ENCODE measurements around the gene PTPN1.

Gene PTPN1

GRCh38 chr20:50528804-50529351 is 18.7 kb downstream of the PTPN1 start:
- no peak overlapping the region for H3K4me3 ChIP-seq (ENCODE audit: low read depth in 1 of 2, low read length in 1 of 2)
- peaks cover 39 to 41% of the 10 kb centered on the region in 2 experiments for H3K4me1 ChIP-seq (ENCODE audit: control insufficient read depth in 1 of 2, insufficient read depth in 1 of 2, low read depth in 1 of 2, low read length in 1 of 2)
- H3K27ac ChIP-seq: no peak overlapping the region
- H3K36me3 ChIP-seq: no peaks in the 10 kb centered on the region
- no peaks in the 10 kb centered on the region for H3K27me3 ChIP-seq
- TF ChIP-seq CTCF (IDR thresholded peaks at IDR 0.05): no peak
- no peaks in the 10 kb centered on the region for H3K9me3 ChIP-seq

DNA sequence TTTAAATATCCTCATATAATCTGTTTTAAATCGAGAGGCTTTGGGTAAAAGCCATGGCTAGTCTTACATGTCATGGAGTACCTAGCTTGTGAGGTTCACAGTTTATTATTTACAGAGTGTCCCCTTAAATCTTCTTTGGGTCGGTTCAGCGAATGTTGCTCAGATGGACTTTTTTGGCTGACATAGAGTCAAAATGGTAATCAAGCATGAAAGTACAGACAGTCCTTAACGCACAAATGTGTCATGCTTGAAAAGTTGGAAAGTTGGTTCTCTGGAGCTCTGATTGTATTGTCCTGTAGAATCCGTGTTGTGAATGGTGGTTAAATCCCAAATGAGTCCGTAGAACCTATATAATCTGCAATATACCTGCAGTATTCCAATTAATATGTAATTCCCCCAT is 22.0 kb downstream of the PTPN1 start:
- TF ChIP-seq CTCF (IDR thresholded peaks at IDR 0.05): no peak
- peaks cover 30 to 33% of the 10 kb centered on the region in 2 experiments for H3K4me1 ChIP-seq (ENCODE audit: control insufficient read depth in 1 of 2, insufficient read depth in 1 of 2, low read depth in 1 of 2, low read length in 1 of 2)
- H3K27ac ChIP-seq: no peak overlapping the region
- no peaks in the 10 kb centered on the region for H3K9me3 ChIP-seq
- H3K36me3 ChIP-seq: no peaks in the 10 kb centered on the region
- H3K4me3 ChIP-seq (ENCODE audit: low read depth in 1 of 2, low read length in 1 of 2): no peak overlapping the region
- no peaks in the 10 kb centered on the region for H3K27me3 ChIP-seq

- Histone ChIP-seq H3K4me1 (ENCODE audit: control insufficient read depth in 1 of 2, insufficient read depth in 1 of 2, low read depth in 1 of 2, low read length in 1 of 2) (peaks cover 38 to 39% of the 10 kb centered on the region in 2 experiments), H3K27me3 (no peaks in the 10 kb centered on the region)
- TF ChIP-seq CTCF (IDR thresholded peaks at IDR 0.05): no peak
Measured at GRCh38 chr20:50533061-50533460, 22.9 kb downstream of the PTPN1 start.

DNA sequence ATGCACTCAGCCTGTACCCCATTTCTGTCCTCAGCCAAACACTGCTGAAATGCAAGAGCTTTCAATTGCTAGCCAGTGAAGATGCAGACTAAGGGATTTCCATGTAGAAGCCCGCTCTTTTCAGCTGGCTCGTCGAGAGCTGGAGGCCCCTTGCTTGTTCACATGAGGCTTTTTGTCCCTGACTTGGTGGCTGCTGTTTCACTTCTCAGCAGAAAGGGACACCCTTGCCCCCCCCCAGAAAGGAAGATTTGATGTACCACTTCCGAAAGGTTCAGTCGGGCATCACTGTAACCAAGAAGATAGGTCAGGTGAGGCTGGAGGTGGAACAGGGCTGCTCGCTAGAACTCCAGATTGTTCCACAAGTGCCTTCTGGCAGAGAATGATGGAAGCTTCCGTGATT is 23.3 kb downstream of the PTPN1 start:
- no peak overlapping the region for H3K4me3 ChIP-seq (ENCODE audit: low read depth in 1 of 2, low read length in 1 of 2)
- no peak overlapping the region for H3K27ac ChIP-seq
- TF ChIP-seq CTCF (IDR thresholded peaks at IDR 0.05): no peak
- H3K4me1 ChIP-seq (ENCODE audit: control insufficient read depth in 1 of 2, insufficient read depth in 1 of 2, low read depth in 1 of 2, low read length in 1 of 2): peaks cover 42 to 43% of the 10 kb centered on the region in 2 experiments
- H3K27me3 ChIP-seq: no peaks in the 10 kb centered on the region
- H3K9me3 ChIP-seq: no peaks in the 10 kb centered on the region
- H3K36me3 ChIP-seq: no peaks in the 10 kb centered on the region

More at GRCh38 chr20:50533061-50533460, 22.9 kb downstream of the PTPN1 start:
- no peak overlapping the region for H3K4me3 ChIP-seq (ENCODE audit: low read depth in 1 of 2, low read length in 1 of 2)
- H3K36me3 ChIP-seq: no peaks in the 10 kb centered on the region
- no peak overlapping the region for H3K27ac ChIP-seq
- no peaks in the 10 kb centered on the region for H3K9me3 ChIP-seq

GRCh38 chr20:50534567-50534966 is 24.4 kb downstream of the PTPN1 start:
- H3K4me3 ChIP-seq (ENCODE audit: low read depth in 1 of 2, low read length in 1 of 2): no peak overlapping the region
- peaks cover 52 to 53% of the 10 kb centered on the region in 2 experiments for H3K4me1 ChIP-seq (ENCODE audit: control insufficient read depth in 1 of 2, insufficient read depth in 1 of 2, low read depth in 1 of 2, low read length in 1 of 2)
- peak overlapping the region; percentile 56 for H3K27ac ChIP-seq

More at GRCh38 chr20:50534567-50534966, 24.4 kb downstream of the PTPN1 start:
- Histone ChIP-seq H3K27me3 (no peaks in the 10 kb centered on the region), H3K36me3 (no peaks in the 10 kb centered on the region), H3K9me3 (no peaks in the 10 kb centered on the region)
- TF ChIP-seq CTCF (IDR thresholded peaks at IDR 0.05): no peak

Data from neutrophil (primary cell).